HEK293 (cell line): ENCODE measurements around the gene KIR3DL2.
"Not testable (repeated sequence)": the region's sequence is repeated elsewhere in the genome, so short reads cannot be mapped to it uniquely, and the experiment has no call there.

Experiments used
- ZBTB17 ChIP-seq: fragments of 450-650 bp; formaldehyde crosslinking; IDR thresholded peaks from 2 replicates; pipeline ENCODE4 v1.5.1; 2016; ENCODE audit warnings: missing biosample characterization, missing genetic modification characterization
- ZIC2 ChIP-seq: fragments of 450-650 bp; formaldehyde crosslinking; IDR thresholded peaks from 2 replicates; pipeline ENCODE4 v1.5.1; 2016; ENCODE audit warnings: missing biosample characterization, missing genetic modification characterization
- ZNF555 ChIP-seq: fragments of 450-650 bp; formaldehyde crosslinking; conservative IDR thresholded peaks from 2 replicates; pipeline ENCODE4 v1.5.1; 2017; ENCODE audit warnings: missing biosample characterization, mild to moderate bottlenecking, missing genetic modification characterization, inconsistent platforms
- ZNF785 ChIP-seq: fragments of 450-650 bp; formaldehyde crosslinking; IDR thresholded peaks from 2 replicates; pipeline ENCODE4 v1.5.1; 2016; ENCODE audit warnings: missing biosample characterization, missing genetic modification characterization
- TF ChIP-seq, protein P1 (sequence below): fragments of 450-650 bp; formaldehyde crosslinking; IDR thresholded peaks from 2 replicates; pipeline ENCODE4 v1.5.1; 2016; ENCODE audit warnings: missing biosample characterization, missing genetic modification characterization
- TF ChIP-seq, protein P2 (sequence below): fragments of 450-650 bp; formaldehyde crosslinking; IDR thresholded peaks from 2 replicates; pipeline ENCODE4 v1.5.1; 2016; ENCODE audit warnings: missing biosample characterization, missing genetic modification characterization

- TF ChIP-seq ZNF785, ZIC2, ZBTB17, ZNF555 (tag by site-specific recombination): not testable (repeated sequence)
- TF ChIP-seq, protein P1, sequence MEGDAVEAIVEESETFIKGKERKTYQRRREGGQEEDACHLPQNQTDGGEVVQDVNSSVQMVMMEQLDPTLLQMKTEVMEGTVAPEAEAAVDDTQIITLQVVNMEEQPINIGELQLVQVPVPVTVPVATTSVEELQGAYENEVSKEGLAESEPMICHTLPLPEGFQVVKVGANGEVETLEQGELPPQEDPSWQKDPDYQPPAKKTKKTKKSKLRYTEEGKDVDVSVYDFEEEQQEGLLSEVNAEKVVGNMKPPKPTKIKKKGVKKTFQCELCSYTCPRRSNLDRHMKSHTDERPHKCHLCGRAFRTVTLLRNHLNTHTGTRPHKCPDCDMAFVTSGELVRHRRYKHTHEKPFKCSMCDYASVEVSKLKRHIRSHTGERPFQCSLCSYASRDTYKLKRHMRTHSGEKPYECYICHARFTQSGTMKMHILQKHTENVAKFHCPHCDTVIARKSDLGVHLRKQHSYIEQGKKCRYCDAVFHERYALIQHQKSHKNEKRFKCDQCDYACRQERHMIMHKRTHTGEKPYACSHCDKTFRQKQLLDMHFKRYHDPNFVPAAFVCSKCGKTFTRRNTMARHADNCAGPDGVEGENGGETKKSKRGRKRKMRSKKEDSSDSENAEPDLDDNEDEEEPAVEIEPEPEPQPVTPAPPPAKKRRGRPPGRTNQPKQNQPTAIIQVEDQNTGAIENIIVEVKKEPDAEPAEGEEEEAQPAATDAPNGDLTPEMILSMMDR (tag by site-specific recombination), result not testable (repeated sequence)
- TF ChIP-seq, protein P2, sequence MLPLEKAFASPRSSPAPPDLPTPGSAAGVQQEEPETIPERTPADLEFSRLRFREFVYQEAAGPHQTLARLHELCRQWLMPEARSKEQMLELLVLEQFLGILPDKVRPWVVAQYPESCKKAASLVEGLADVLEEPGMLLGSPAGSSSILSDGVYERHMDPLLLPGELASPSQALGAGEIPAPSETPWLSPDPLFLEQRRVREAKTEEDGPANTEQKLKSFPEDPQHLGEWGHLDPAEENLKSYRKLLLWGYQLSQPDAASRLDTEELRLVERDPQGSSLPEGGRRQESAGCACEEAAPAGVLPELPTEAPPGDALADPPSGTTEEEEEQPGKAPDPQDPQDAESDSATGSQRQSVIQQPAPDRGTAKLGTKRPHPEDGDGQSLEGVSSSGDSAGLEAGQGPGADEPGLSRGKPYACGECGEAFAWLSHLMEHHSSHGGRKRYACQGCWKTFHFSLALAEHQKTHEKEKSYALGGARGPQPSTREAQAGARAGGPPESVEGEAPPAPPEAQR (tag by site-specific recombination), result not testable (repeated sequence)
Observed at GRCh38 chr19:54858476-54858875, 8.2 kb downstream of the KIR3DL2 start.
